IMR-90 (cell line): ENCODE data around the gene SPATA32.

Experiments used
- CEBPB ChIP-seq: IDR thresholded peaks from 2 replicates; pipeline ENCODE4 v1.6.1; 2012; ENCODE audit warnings: low read depth, low read length, improper control_type of control experiment
- CTCF ChIP-seq: conservative IDR thresholded peaks from 2 replicates; pipeline ENCODE4 v1.5.1; 2012; ENCODE audit warnings: mild to moderate bottlenecking, low read depth, low read length, improper control_type of control experiment
- FOS ChIP-seq: fragments of 150-350 bp; IDR thresholded peaks from 2 replicates; pipeline ENCODE4 v1.6.1; 2016; ENCODE audit warnings: low read depth, low read length
- MAFK ChIP-seq: IDR thresholded peaks from 2 replicates; pipeline ENCODE4 v1.6.1; 2012; ENCODE audit warnings: low read depth, low read length, improper control_type of control experiment
- MXI1 ChIP-seq: IDR thresholded peaks from 2 replicates; pipeline ENCODE4 v1.6.1; 2012; ENCODE audit warnings: low read depth, mild to moderate bottlenecking, low read length, moderate library complexity, borderline replicate concordance
- POLR2A ChIP-seq: IDR thresholded peaks from 2 replicates; pipeline ENCODE4 v1.6.1; 2012; ENCODE audit warnings: mild to moderate bottlenecking, low read depth, low read length
- RAD21 ChIP-seq: IDR thresholded peaks from 2 replicates; pipeline ENCODE4 v1.6.1; 2012; ENCODE audit warnings: low read length, improper control_type of control experiment
- RCOR1 ChIP-seq: IDR thresholded peaks from 2 replicates; pipeline ENCODE4 v1.6.1; 2012; ENCODE audit warnings: mild to moderate bottlenecking, low read length, improper control_type of control experiment; ENCODE audit not compliant: insufficient replicate concordance
- RFX5 ChIP-seq: IDR thresholded peaks from 2 replicates; pipeline ENCODE4 v1.8.0; 2012; ENCODE audit warnings: low read depth, mild to moderate bottlenecking, low read length, moderate library complexity
- SMC3 ChIP-seq: fragments of 150-350 bp; IDR thresholded peaks from 2 replicates; pipeline ENCODE4 v1.6.1; 2016; ENCODE audit warnings: low read depth, mild to moderate bottlenecking, antibody characterized with exemption, low read length, moderate library complexity
- TF ChIP-seq, protein P1 (sequence below): fragments of 150-350 bp; IDR thresholded peaks from 2 replicates; pipeline ENCODE4 v1.6.1; 2016; ENCODE audit warnings: low read depth, mild to moderate bottlenecking, low read length, moderate library complexity, borderline replicate concordance
- TF ChIP-seq, protein P2 (sequence below): fragments of 150-350 bp; IDR thresholded peaks from 2 replicates; pipeline ENCODE4 v1.6.1; 2017; ENCODE audit warnings: mild to moderate bottlenecking, antibody characterized with exemption, low read length, low read depth

DNA sequence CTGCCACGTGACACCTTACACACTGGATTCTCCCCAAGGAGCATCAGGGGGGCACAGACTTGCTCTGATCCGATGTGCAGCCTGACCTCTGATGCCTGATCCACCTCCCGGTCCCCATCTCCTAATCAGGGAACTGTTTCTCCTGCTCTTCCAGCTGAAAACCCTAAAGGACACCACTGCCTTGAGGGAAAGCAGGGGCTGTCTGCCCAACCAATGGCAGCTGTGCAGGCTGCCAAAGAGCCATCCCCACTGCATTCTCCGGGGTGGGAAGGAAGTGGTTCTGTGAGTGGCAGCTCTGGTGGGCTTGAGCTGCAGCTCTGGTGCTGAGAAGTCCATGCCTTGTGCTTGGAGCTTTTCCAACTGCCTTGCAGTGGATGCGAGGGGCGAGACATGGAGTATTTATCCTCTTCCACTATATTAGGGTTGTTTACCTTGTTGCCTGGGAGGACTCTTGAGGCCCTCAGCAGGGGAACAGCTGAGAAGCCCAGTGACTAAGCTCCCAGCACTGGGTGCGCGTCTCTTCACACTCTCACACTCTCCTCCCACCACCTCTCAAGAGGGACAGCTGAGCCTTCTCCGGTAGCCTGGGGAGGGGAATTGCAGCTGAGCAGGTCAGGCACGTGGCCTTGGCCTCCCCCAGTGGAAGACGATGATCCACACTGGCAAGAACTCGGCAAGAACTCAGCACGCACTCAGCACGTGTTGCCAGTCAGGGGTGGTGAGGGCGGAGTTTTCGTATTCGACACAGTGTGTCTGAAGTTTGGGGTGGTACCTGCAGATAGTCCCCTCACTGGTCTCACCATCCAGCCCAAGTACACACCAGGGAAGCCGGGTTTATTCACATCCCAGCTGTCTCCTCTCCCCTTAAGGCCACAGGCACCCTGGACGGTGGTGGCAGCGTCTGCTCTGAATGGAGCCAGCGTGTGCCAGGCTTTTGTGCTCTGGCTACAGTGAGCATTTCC lies 21.1 kb upstream of the SPATA32 start:
- TF ChIP-seq, protein P1, sequence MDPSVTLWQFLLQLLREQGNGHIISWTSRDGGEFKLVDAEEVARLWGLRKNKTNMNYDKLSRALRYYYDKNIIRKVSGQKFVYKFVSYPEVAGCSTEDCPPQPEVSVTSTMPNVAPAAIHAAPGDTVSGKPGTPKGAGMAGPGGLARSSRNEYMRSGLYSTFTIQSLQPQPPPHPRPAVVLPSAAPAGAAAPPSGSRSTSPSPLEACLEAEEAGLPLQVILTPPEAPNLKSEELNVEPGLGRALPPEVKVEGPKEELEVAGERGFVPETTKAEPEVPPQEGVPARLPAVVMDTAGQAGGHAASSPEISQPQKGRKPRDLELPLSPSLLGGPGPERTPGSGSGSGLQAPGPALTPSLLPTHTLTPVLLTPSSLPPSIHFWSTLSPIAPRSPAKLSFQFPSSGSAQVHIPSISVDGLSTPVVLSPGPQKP: no peak
- no peak for TF ChIP-seq CTCF
- no peak for TF ChIP-seq CEBPB
- TF ChIP-seq, protein P2, sequence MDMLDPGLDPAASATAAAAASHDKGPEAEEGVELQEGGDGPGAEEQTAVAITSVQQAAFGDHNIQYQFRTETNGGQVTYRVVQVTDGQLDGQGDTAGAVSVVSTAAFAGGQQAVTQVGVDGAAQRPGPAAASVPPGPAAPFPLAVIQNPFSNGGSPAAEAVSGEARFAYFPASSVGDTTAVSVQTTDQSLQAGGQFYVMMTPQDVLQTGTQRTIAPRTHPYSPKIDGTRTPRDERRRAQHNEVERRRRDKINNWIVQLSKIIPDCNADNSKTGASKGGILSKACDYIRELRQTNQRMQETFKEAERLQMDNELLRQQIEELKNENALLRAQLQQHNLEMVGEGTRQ: peak; percentile 81
- TF ChIP-seq POLR2A: no peak
- TF ChIP-seq RFX5: no peak
- TF ChIP-seq MXI1: peak; percentile 60; the same call in 1 of the 2 replicates
- TF ChIP-seq MAFK: no peak
- TF ChIP-seq RAD21: no peak
- TF ChIP-seq RCOR1: no peak
- no peak for TF ChIP-seq SMC3
- peak; percentile 79 for TF ChIP-seq FOS
